ENCODE measurements around the gene RC3H2. TPM values are rescaled to one million over a fixed set of nuclear protein-coding genes. Genes with fewer than 3 reads are reported as not detected.

Gene RC3H2
- total RNA-seq, 1 donor from 2014 or later, result 67.9 TPM

GRCh38 chr9:122930541-122931225, 25.5 kb upstream of the RC3H2 start:
- no peak for DNase-seq (ENCODE audit: low spot score in 2 of 2, unreplicated experiment in 2 of 2)
- Mint-ChIP-seq H3K9me3 (no peaks in the 10 kb centered on the region), H3K27ac (no peak overlapping the region), H3K4me1 (peaks cover 13% of the 10 kb centered on the region), H3K4me3 (no peak overlapping the region), H3K36me3 (peaks cover 2% of the 10 kb centered on the region), H3K27me3 (ENCODE audit: low read depth) (no peaks in the 10 kb centered on the region)
- TF ChIP-seq CTCF (IDR thresholded peaks at IDR 0.05; ENCODE audit: unreplicated experiment), result no peak

GRCh38 chr9:122929796-122930354, 24.7 kb upstream of the RC3H2 start:
- Mint-ChIP-seq H3K4me1 (peaks cover 11% of the 10 kb centered on the region), H3K36me3 (peaks cover under 1% of the 10 kb centered on the region), H3K27me3 (ENCODE audit: low read depth) (no peaks in the 10 kb centered on the region)

GRCh38 chr9:122923947-122924346, 18.8 kb upstream of the RC3H2 start:
- H3K4me1 Mint-ChIP-seq, result peaks cover 3% of the 10 kb centered on the region
- no peak for TF ChIP-seq CTCF (IDR thresholded peaks at IDR 0.05; ENCODE audit: unreplicated experiment)
- no peaks in the 10 kb centered on the region for H3K27me3 Mint-ChIP-seq (ENCODE audit: low read depth)
- H3K36me3 Mint-ChIP-seq, result peaks cover 2% of the 10 kb centered on the region
- H3K4me3 Mint-ChIP-seq, result no peak overlapping the region
- no peak for DNase-seq (ENCODE audit: low spot score in 2 of 2, unreplicated experiment in 2 of 2)
- no peak overlapping the region for H3K27ac Mint-ChIP-seq
- H3K9me3 Mint-ChIP-seq, result no peaks in the 10 kb centered on the region

More at GRCh38 chr9:122929796-122930354, 24.7 kb upstream of the RC3H2 start:
- Mint-ChIP-seq H3K9me3 (no peaks in the 10 kb centered on the region), H3K27ac (no peak overlapping the region), H3K4me3 (no peak overlapping the region)
- TF ChIP-seq CTCF (IDR thresholded peaks at IDR 0.05; ENCODE audit: unreplicated experiment), result no peak
- no peak for DNase-seq (ENCODE audit: low spot score in 2 of 2, unreplicated experiment in 2 of 2)

GRCh38 chr9:122922713-122923112, 17.6 kb upstream of the RC3H2 start:
- Mint-ChIP-seq H3K36me3 (peaks cover 3% of the 10 kb centered on the region), H3K27me3 (ENCODE audit: low read depth) (no peaks in the 10 kb centered on the region), H3K4me3 (no peak overlapping the region), H3K4me1 (peaks cover 3% of the 10 kb centered on the region), H3K27ac (no peak overlapping the region), H3K9me3 (no peaks in the 10 kb centered on the region)
- no peak for DNase-seq (ENCODE audit: low spot score in 2 of 2, unreplicated experiment in 2 of 2)
- no peak for TF ChIP-seq CTCF (IDR thresholded peaks at IDR 0.05; ENCODE audit: unreplicated experiment)

GRCh38 chr9:122918310-122918709, 13.2 kb upstream of the RC3H2 start:
- H3K9me3 Mint-ChIP-seq, result no peaks in the 10 kb centered on the region
- DNase-seq (ENCODE audit: low spot score in 2 of 2, unreplicated experiment in 2 of 2), result no peak

More at GRCh38 chr9:122918310-122918709, 13.2 kb upstream of the RC3H2 start:
- no peak for TF ChIP-seq CTCF (IDR thresholded peaks at IDR 0.05; ENCODE audit: unreplicated experiment)
- peaks cover 3% of the 10 kb centered on the region for H3K36me3 Mint-ChIP-seq
- H3K4me1 Mint-ChIP-seq, result no peaks in the 10 kb centered on the region
- H3K27me3 Mint-ChIP-seq (ENCODE audit: low read depth), result no peaks in the 10 kb centered on the region
- H3K27ac Mint-ChIP-seq, result no peak overlapping the region
- no peak overlapping the region for H3K4me3 Mint-ChIP-seq
